Measurements from ENCODE around the gene INPP5D.

INPP5D gene

DNA sequence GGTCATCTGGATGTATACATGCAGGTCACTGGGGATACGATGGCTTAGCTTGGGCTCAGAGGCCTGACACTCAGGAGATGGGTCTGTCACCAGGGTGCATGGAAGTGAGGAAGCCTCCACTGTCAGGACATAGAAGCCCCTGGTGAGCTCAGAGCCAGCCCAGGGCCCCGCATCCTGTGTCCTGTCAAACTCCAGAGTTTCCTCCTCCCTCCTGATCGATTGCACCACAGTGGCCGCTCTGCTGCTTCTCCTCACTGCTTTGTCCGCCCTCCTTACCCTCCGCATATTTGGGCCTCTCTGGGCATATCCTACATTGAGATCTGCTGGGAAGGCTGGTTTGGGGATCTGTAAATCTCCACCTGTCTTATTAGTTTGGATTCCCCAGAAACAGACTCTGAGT, 153.8 kb downstream of the INPP5D start:
- ATAC-seq: no peak
- TF ChIP-seq TCF4 (CRISPR knock-in tag; IDR thresholded peaks at IDR 0.05; ENCODE audit: borderline replicate concordance): no peak

GRCh38 chr2:233217892-233218377, 157.8 kb downstream of the INPP5D start:
- ATAC-seq: no peak
- TF ChIP-seq CREB5 (CRISPR knock-in tag; IDR thresholded peaks at IDR 0.05; ENCODE audit: low read depth) (no peak), ZFP30 (CRISPR knock-in tag; IDR thresholded peaks at IDR 0.05) (no peak), ZFP3 (CRISPR knock-in tag; IDR thresholded peaks at IDR 0.05) (no peak), PPARA (CRISPR knock-in tag; IDR thresholded peaks at IDR 0.05; ENCODE audit: borderline replicate concordance) (no peak), ZNF8 (CRISPR knock-in tag; IDR thresholded peaks at IDR 0.05) (no peak), SNAI2 (CRISPR knock-in tag; IDR thresholded peaks at IDR 0.05) (no peak), CSDC2 (CRISPR knock-in tag; IDR thresholded peaks at IDR 0.05) (no peak)
- TF ChIP-seq, protein P1, sequence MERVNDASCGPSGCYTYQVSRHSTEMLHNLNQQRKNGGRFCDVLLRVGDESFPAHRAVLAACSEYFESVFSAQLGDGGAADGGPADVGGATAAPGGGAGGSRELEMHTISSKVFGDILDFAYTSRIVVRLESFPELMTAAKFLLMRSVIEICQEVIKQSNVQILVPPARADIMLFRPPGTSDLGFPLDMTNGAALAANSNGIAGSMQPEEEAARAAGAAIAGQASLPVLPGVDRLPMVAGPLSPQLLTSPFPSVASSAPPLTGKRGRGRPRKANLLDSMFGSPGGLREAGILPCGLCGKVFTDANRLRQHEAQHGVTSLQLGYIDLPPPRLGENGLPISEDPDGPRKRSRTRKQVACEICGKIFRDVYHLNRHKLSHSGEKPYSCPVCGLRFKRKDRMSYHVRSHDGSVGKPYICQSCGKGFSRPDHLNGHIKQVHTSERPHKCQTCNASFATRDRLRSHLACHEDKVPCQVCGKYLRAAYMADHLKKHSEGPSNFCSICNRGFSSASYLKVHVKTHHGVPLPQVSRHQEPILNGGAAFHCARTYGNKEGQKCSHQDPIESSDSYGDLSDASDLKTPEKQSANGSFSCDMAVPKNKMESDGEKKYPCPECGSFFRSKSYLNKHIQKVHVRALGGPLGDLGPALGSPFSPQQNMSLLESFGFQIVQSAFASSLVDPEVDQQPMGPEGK (CRISPR knock-in tag; IDR thresholded peaks at IDR 0.05; ENCODE audit: borderline replicate concordance): no peak

- ATAC-seq: no peak
Measured at GRCh38 chr2:233218836-233219235, 158.7 kb downstream of the INPP5D start.

DNA sequence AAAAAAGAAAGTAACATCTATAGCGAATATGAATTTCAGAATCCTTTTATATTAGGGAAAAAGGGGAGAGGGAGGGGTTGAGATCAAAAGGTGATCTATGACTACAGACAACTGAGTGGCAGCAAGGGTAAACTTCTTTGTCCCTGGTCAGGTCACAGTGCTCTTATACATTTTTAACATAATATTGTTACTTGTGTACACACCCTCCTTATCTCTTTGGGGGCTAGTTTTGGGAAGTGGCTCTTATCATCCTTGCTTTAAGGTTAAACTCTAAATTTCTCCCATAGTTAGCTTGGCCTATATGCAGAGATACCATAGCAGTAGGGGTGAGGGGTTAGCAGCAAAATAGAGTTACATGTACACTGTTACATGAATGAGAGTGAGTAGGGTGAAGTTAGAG, 159.7 kb downstream of the INPP5D start:
- TF ChIP-seq, protein P2, sequence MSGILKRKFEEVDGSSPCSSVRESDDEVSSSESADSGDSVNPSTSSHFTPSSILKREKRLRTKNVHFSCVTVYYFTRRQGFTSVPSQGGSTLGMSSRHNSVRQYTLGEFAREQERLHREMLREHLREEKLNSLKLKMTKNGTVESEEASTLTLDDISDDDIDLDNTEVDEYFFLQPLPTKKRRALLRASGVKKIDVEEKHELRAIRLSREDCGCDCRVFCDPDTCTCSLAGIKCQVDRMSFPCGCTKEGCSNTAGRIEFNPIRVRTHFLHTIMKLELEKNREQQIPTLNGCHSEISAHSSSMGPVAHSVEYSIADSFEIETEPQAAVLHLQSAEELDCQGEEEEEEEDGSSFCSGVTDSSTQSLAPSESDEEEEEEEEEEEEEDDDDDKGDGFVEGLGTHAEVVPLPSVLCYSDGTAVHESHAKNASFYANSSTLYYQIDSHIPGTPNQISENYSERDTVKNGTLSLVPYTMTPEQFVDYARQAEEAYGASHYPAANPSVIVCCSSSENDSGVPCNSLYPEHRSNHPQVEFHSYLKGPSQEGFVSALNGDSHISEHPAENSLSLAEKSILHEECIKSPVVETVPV (CRISPR knock-in tag; IDR thresholded peaks at IDR 0.05): no peak
- TF ChIP-seq CREB5 (CRISPR knock-in tag; IDR thresholded peaks at IDR 0.05; ENCODE audit: low read depth) (no peak), GLIS3 (CRISPR knock-in tag; IDR thresholded peaks at IDR 0.05) (no peak), ZNF8 (CRISPR knock-in tag; IDR thresholded peaks at IDR 0.05) (no peak), RARB (CRISPR knock-in tag; IDR thresholded peaks at IDR 0.05) (no peak), SNAI2 (CRISPR knock-in tag; IDR thresholded peaks at IDR 0.05) (no peak), ESRRG (CRISPR knock-in tag; IDR thresholded peaks at IDR 0.05) (no peak), TOX (CRISPR knock-in tag; IDR thresholded peaks at IDR 0.05; ENCODE audit: borderline replicate concordance) (no peak)
- TF ChIP-seq, protein P3, sequence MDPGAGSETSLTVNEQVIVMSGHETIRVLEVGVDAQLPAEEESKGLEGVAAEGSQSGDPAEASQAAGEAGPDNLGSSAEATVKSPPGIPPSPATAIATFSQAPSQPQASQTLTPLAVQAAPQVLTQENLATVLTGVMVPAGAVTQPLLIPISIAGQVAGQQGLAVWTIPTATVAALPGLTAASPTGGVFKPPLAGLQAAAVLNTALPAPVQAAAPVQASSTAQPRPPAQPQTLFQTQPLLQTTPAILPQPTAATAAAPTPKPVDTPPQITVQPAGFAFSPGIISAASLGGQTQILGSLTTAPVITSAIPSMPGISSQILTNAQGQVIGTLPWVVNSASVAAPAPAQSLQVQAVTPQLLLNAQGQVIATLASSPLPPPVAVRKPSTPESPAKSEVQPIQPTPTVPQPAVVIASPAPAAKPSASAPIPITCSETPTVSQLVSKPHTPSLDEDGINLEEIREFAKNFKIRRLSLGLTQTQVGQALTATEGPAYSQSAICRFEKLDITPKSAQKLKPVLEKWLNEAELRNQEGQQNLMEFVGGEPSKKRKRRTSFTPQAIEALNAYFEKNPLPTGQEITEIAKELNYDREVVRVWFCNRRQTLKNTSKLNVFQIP (CRISPR knock-in tag; IDR thresholded peaks at IDR 0.05; ENCODE audit: borderline replicate concordance, low read depth): no peak
- TF ChIP-seq, protein P1 (CRISPR knock-in tag; IDR thresholded peaks at IDR 0.05; ENCODE audit: borderline replicate concordance): no peak

More at GRCh38 chr2:233218836-233219235, 158.7 kb downstream of the INPP5D start:
- no peak for TF ChIP-seq CSDC2 (CRISPR knock-in tag; IDR thresholded peaks at IDR 0.05)
- no peak for TF ChIP-seq GLIS3 (CRISPR knock-in tag; IDR thresholded peaks at IDR 0.05)
- TF ChIP-seq, protein P4, sequence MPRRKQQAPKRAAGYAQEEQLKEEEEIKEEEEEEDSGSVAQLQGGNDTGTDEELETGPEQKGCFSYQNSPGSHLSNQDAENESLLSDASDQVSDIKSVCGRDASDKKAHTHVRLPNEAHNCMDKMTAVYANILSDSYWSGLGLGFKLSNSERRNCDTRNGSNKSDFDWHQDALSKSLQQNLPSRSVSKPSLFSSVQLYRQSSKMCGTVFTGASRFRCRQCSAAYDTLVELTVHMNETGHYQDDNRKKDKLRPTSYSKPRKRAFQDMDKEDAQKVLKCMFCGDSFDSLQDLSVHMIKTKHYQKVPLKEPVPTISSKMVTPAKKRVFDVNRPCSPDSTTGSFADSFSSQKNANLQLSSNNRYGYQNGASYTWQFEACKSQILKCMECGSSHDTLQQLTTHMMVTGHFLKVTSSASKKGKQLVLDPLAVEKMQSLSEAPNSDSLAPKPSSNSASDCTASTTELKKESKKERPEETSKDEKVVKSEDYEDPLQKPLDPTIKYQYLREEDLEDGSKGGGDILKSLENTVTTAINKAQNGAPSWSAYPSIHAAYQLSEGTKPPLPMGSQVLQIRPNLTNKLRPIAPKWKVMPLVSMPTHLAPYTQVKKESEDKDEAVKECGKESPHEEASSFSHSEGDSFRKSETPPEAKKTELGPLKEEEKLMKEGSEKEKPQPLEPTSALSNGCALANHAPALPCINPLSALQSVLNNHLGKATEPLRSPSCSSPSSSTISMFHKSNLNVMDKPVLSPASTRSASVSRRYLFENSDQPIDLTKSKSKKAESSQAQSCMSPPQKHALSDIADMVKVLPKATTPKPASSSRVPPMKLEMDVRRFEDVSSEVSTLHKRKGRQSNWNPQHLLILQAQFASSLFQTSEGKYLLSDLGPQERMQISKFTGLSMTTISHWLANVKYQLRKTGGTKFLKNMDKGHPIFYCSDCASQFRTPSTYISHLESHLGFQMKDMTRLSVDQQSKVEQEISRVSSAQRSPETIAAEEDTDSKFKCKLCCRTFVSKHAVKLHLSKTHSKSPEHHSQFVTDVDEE (CRISPR knock-in tag; IDR thresholded peaks at IDR 0.05): no peak
- TF ChIP-seq ZC3H10 (CRISPR knock-in tag; IDR thresholded peaks at IDR 0.05): no peak
- no peak for TF ChIP-seq ARNTL (CRISPR knock-in tag; IDR thresholded peaks at IDR 0.05; ENCODE audit: borderline replicate concordance, low read depth)
- no peak for TF ChIP-seq SNAI2 (CRISPR knock-in tag; IDR thresholded peaks at IDR 0.05)
- TF ChIP-seq, protein P2 (CRISPR knock-in tag; IDR thresholded peaks at IDR 0.05): no peak

More for the DNA sequence above, 159.7 kb downstream of the INPP5D start:
- no peak for ATAC-seq

Data from SK-N-SH treated with all-trans-retinoic acid at 6 μM for 48 hours (cell line).